Bronchial epithelial cell (primary cell): ENCODE measurements around the gene C1orf116. TPM values are rescaled to one million over a fixed set of nuclear protein-coding genes. Genes with fewer than 3 reads are reported as not detected.

Experiments used
- DNase-seq: peaks from one replicate; pipeline ENCODE4 v3.0.0-alpha.2; 2010; ENCODE audit warnings: low read depth
- FAIRE-seq: peaks from 2 replicates; lab custom pipeline; 2011; peaks lifted over from hg19 to GRCh38; lab: Jason Lieb, UNC
- H3K27me3 ChIP-seq: 2 replicates; pipeline ENCODE4 v1.5.1; 2011; ENCODE audit warnings: low read length; ENCODE audit not compliant: control insufficient read depth, insufficient read depth
- H3K36me3 ChIP-seq: 2 replicates; pipeline ENCODE4 v1.5.1; 2011; ENCODE audit warnings: low read length; ENCODE audit not compliant: control insufficient read depth, insufficient read depth
- H3K4me3 ChIP-seq: 2 replicates; pipeline ENCODE4 v1.5.1; 2011; ENCODE audit warnings: mild to moderate bottlenecking, low read depth, low read length, control low read depth
- total RNA-seq: library from RNA; depleted of rRNA; stranded (reverse); fragments of >200 nt; gene quantifications from 2 replicates; pipeline ENCODE4 v1.2.1, GENCODE V29; 2014
- TF ChIP-seq, protein P1 (sequence below): IDR thresholded peaks from 2 replicates; pipeline ENCODE4 v1.5.1; 2011; ENCODE audit warnings: mild to moderate bottlenecking, moderate library complexity, low read length, control low read depth, inconsistent platforms; ENCODE audit not compliant: insufficient read depth, severe bottlenecking

The C1orf116 gene
- total RNA-seq, 1 donor from 2014 or later, result 20.0 TPM

DNA sequence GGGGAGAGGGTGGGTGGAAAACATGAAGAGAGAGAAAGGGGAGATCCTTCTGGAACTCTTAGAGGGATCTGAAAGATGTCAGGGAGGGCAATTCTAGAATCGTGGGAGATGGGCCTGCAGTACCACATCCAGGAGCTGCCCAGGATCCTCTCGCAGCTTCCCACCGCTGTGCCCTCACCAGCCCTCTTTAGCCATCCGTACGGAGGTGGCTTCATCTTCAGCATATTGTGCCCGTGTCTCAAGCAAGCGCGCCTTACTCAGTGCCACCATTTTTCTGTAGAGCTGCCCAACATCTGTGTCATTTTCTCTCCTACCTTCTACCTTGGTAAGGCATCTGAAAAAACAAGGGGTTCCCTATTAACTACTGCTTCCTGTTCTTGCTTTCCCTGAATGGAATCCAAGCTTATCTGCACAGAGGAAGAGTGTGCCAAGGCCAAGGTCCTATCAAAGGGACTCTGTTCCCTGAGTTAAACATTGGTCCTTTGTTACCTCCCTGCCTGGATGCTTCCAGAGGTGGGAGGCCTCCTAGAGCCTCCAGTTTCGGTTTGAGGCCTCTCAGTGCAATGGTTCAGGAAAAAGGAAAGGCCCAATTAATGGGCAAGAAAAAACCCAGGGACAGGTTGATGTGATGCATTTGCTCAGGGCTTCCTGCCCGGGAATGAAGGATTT, 23.2 kb downstream of the C1orf116 start:
- no peak for FAIRE-seq
- H3K27me3 ChIP-seq, result no peaks in the 10 kb centered on the region
- TF ChIP-seq, protein P1, sequence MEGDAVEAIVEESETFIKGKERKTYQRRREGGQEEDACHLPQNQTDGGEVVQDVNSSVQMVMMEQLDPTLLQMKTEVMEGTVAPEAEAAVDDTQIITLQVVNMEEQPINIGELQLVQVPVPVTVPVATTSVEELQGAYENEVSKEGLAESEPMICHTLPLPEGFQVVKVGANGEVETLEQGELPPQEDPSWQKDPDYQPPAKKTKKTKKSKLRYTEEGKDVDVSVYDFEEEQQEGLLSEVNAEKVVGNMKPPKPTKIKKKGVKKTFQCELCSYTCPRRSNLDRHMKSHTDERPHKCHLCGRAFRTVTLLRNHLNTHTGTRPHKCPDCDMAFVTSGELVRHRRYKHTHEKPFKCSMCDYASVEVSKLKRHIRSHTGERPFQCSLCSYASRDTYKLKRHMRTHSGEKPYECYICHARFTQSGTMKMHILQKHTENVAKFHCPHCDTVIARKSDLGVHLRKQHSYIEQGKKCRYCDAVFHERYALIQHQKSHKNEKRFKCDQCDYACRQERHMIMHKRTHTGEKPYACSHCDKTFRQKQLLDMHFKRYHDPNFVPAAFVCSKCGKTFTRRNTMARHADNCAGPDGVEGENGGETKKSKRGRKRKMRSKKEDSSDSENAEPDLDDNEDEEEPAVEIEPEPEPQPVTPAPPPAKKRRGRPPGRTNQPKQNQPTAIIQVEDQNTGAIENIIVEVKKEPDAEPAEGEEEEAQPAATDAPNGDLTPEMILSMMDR, result no peak
- H3K4me3 ChIP-seq, result no peak overlapping the region
- H3K36me3 ChIP-seq, result no peaks in the 10 kb centered on the region
- no peak for DNase-seq

DNA sequence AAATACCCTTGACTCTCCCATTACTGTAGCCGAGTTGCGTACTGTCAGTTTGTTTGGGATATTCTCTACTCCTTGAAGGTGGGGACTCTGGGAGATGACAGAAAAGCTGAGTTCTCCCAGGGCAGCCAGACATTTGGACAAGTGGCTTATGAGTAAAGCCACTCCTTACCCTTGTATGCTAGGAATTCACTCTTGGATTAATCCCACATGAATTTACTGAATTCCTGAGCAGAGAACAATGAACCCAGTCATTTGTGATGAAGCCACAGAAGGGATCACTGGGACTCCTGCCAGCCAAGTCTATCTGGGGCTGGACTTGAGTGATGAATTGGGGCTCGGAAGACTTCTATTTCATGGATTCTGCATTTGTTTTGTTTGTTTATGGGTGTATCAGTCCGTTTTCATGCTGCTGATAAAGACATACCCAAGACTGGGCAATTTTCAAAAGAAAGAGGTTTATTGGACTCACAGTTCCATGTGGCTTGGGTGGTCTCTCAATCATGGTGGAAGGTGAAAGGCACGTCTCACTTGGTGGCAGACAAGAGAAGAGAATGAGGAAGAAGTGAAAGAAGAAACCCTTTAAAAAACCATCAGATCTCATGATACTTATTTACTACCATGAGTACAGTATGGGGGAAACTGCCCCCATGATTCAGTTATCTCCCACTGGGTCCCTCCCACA, 25.1 kb downstream of the C1orf116 start:
- no peak for FAIRE-seq
- H3K4me3 ChIP-seq, result no peak overlapping the region
- TF ChIP-seq, protein P1, result no peak

DNA sequence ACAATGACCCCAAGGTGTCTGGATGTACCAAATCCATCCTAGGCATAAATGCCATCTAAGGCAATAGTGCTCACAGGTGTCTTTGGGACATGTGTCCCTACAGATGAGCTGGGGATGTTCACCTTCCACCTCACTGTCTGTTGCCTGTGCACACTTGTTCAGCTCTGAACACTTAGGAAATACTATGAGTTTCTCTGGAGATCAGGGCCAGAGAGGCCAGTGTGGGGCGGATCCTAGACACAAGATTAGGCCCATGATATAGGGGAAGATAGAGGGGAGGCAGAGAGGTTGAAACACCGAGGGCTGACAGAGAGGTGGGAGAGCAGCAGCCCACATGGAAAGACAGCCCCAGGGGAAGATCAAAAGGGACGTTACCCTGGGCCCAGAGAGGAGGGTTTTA, 25.6 kb downstream of the C1orf116 start:
- no peak for DNase-seq

More for the DNA sequence above, 25.1 kb downstream of the C1orf116 start:
- no peaks in the 10 kb centered on the region for H3K36me3 ChIP-seq
- DNase-seq, result peak; percentile 97
- no peaks in the 10 kb centered on the region for H3K27me3 ChIP-seq

DNA sequence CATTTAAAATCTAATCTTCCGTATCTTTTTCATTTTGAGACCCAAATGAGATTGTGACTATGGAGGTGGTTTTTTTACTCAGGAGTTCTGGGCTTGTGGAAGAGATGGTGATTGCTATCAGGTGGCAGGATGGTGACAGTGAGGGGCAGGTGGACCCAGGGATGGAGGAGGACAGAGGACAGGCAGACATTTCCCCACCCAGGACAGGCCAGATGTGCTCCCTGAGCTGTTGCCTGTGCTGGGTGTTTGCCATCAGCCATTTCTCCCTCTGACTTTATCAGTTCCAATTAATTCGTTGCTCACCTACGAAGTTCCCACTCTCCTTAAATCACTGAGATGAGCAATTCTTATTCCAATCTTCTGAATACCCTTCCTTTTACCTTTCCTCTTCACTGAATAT, 26.5 kb downstream of the C1orf116 start:
- H3K27me3 ChIP-seq, result no peaks in the 10 kb centered on the region
- FAIRE-seq (no peak), DNase-seq (no peak)
- TF ChIP-seq, protein P1, result no peak
- H3K36me3 ChIP-seq, result no peaks in the 10 kb centered on the region
- H3K4me3 ChIP-seq, result no peak overlapping the region

More for the DNA sequence above, 25.6 kb downstream of the C1orf116 start:
- H3K4me3 ChIP-seq, result no peak overlapping the region
- no peaks in the 10 kb centered on the region for H3K36me3 ChIP-seq
- no peak for FAIRE-seq
- H3K27me3 ChIP-seq, result no peaks in the 10 kb centered on the region
- TF ChIP-seq, protein P1, result no peak

DNA sequence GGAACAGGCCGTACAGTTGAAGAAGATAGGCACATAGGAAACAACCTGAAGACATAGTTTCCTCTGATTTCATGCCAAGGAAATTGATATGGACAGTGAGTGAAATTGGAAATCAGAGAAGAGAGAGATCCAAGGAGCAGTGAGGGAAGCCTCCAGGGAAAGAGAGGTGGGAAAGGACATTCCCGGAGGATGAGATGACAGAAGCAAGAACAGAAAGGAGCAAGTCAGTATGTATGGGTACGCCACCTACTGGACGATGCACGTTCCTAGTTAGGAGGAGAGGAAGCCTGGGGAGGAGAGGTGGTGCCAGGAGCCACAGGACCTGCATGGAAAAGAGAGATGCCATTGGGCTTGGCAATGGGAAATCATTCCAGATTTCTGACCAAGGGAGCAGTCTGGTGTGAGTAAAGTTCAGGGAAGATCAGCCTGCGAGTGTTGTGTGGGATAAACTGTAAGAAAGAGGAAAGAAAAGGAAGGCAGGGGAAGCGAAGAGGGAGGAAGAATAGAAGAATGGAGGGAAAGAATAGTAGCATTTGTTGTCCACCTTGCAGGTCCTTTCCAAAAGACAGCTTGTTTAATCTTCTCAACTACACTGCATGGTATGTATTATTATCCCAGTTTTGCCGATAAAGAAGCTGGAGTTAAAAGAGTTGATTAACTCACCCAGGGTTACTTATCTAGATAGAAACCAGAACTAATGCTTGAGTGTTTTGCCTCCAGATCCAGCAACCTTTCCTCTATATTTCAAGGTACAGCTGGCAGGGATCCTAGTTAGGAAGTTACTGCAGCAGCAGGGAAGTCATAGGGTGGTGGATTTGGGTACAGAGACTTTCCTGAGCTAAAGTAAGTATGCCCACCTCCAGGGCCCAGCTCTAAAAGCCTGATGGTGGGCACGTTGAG, 27.4 kb downstream of the C1orf116 start:
- DNase-seq (peak; percentile 80), FAIRE-seq (no peak)
- Histone ChIP-seq H3K36me3 (no peaks in the 10 kb centered on the region), H3K4me3 (no peak overlapping the region), H3K27me3 (no peaks in the 10 kb centered on the region)
- TF ChIP-seq, protein P1, result peak; percentile 90
